ENCODE data around the gene TCF12. TPM values are rescaled to one million over a fixed set of nuclear protein-coding genes. Genes with fewer than 3 reads are reported as not detected.

TCF12 gene
- total RNA-seq, 1 donor from 2014 or later = 138 TPM

DNA sequence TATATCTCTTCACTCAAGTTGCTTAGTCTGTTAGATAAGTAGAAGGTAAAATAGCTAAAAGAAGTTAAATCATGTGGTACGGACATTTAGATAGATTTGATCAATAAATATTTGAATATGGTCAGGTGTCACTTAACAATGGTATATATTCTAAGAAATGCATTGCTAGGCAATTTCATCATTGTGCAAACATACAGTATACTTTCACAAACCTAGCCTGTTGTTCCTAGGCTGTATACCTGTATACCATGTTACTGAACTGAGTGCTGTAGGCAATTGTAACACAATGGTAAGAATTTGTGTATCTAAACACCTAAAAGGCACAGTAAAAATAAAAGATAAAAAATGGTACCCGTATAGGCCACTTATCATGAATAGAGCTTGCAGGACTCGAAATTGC, 345.1 kb downstream of the TCF12 start:
- DNase-seq (ENCODE audit: extremely low spot score in 2 of 2) = no peak
- H3K36me3 ChIP-seq = peaks cover 0 to 13% of the 10 kb centered on the region in 2 donors
- no peaks in the 10 kb centered on the region for H3K27me3 ChIP-seq
- no peaks in the 10 kb centered on the region for H3K9me3 ChIP-seq
- H3K4me1 ChIP-seq = no peaks in the 10 kb centered on the region
- no peak overlapping the region for H3K27ac ChIP-seq
- TF ChIP-seq POLR2AphosphoS5 (IDR thresholded peaks at IDR 0.05; ENCODE audit: insufficient read depth in 1 of 2, low read depth in 1 of 2) = no peak
- TF ChIP-seq POLR2A (IDR thresholded peaks at IDR 0.05) = no peak
- TF ChIP-seq, protein P1, sequence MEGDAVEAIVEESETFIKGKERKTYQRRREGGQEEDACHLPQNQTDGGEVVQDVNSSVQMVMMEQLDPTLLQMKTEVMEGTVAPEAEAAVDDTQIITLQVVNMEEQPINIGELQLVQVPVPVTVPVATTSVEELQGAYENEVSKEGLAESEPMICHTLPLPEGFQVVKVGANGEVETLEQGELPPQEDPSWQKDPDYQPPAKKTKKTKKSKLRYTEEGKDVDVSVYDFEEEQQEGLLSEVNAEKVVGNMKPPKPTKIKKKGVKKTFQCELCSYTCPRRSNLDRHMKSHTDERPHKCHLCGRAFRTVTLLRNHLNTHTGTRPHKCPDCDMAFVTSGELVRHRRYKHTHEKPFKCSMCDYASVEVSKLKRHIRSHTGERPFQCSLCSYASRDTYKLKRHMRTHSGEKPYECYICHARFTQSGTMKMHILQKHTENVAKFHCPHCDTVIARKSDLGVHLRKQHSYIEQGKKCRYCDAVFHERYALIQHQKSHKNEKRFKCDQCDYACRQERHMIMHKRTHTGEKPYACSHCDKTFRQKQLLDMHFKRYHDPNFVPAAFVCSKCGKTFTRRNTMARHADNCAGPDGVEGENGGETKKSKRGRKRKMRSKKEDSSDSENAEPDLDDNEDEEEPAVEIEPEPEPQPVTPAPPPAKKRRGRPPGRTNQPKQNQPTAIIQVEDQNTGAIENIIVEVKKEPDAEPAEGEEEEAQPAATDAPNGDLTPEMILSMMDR (IDR thresholded peaks at IDR 0.05) = no peak
- intact Hi-C loops (cut with DNase I) = no loop called here
- no peak overlapping the region for H3K4me3 ChIP-seq

DNA sequence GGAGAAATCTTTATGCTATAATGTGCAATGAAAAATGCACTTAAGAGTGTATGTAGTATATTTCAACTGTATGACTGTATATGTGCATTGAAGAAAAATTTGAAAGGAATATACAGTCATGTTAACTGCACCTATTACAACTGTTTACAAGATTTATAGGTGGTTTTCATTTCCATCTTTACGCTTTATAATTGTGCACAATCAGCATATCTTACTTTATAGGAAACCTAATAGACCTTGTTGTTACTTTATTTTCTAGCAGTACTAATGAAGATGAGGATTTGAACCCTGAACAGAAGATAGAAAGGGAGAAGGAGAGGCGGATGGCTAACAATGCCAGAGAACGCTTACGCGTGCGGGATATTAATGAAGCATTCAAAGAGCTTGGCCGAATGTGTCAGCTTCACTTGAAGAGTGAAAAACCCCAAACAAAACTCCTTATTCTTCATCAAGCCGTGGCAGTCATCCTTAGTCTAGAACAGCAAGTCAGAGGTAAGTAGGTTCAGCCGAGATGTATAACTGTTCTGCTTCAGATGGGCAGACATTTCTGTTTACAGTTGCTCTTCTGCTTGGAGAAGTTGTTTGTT, 354.4 kb downstream of the TCF12 start:
- no peak for TF ChIP-seq POLR2A (IDR thresholded peaks at IDR 0.05)
- no peak for TF ChIP-seq POLR2AphosphoS5 (IDR thresholded peaks at IDR 0.05; ENCODE audit: insufficient read depth in 1 of 2, low read depth in 1 of 2)
- TF ChIP-seq, protein P1 (IDR thresholded peaks at IDR 0.05) = no peak
- Histone ChIP-seq H3K4me3 (no peak overlapping the region), H3K27ac (no peak overlapping the region), H3K27me3 (no peaks in the 10 kb centered on the region), H3K9me3 (no peaks in the 10 kb centered on the region), H3K36me3 (peaks cover 0 to 39% of the 10 kb centered on the region in 2 donors), H3K4me1 (no peaks in the 10 kb centered on the region)
- intact Hi-C loops (cut with DNase I) = no loop called here
- DNase-seq (ENCODE audit: extremely low spot score in 2 of 2) = no peak

DNA sequence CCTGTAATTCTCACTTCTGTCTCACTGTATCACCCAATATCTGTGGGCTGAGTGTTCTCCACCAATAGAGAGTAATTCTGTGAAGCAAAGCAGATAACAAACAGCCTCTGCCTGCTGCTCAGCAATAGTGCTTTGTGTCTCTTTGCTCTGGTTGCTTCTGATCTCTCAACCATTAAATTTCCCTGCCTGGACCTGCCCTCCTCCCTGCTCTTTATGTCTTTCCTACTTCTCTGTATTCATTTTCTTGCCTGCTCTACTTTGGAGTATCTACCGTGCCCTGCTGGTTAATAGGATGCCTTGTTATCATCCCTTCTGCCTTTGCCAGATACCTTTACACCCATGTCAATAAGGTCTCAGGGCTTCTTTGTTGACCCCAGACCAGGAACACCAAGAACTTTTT, 355.0 kb downstream of the TCF12 start:
- peaks cover 0 to 39% of the 10 kb centered on the region in 2 donors for H3K36me3 ChIP-seq
- no peaks in the 10 kb centered on the region for H3K9me3 ChIP-seq
- no peak overlapping the region for H3K27ac ChIP-seq
- no peak for TF ChIP-seq POLR2A (IDR thresholded peaks at IDR 0.05)
- no peak for TF ChIP-seq POLR2AphosphoS5 (IDR thresholded peaks at IDR 0.05; ENCODE audit: insufficient read depth in 1 of 2, low read depth in 1 of 2)
- TF ChIP-seq, protein P1 (IDR thresholded peaks at IDR 0.05) = no peak
- H3K27me3 ChIP-seq = no peaks in the 10 kb centered on the region
- H3K4me1 ChIP-seq = no peaks in the 10 kb centered on the region
- no peak overlapping the region for H3K4me3 ChIP-seq
- intact Hi-C loops (cut with DNase I) = no loop called here
- no peak for DNase-seq (ENCODE audit: extremely low spot score in 2 of 2)

DNA sequence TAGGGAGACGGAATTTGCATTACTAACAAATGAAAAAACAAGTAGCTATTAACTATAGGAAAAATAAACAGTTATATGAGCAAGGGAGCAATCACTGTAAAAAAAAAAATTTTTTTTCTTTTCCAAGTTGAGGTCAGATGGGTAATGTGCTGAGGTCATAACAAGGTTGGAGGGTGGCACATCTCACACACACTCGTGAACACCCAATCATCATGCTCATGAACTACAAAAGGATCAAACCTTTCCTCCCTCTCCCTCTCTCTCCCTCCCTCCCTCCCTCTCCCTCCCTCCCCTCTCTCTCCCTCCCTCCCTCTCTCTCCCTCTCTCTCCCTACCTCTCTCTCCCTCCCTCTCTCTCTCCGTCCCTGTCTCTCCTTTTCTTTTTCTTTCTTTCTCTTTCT, 360.0 kb downstream of the TCF12 start:
- Histone ChIP-seq H3K9me3 (no peaks in the 10 kb centered on the region), H3K27me3 (no peaks in the 10 kb centered on the region), H3K4me3 (no peak overlapping the region), H3K36me3 (peaks cover 0 to 40% of the 10 kb centered on the region in 2 donors), H3K27ac (no peak overlapping the region), H3K4me1 (peaks cover 6% of the 10 kb centered on the region)
- DNase-seq (ENCODE audit: extremely low spot score in 2 of 2) = no peak
- intact Hi-C loops (cut with DNase I) = no loop called here
- TF ChIP-seq POLR2A (IDR thresholded peaks at IDR 0.05) = no peak
- TF ChIP-seq, protein P1 (IDR thresholded peaks at IDR 0.05) = no peak

DNA sequence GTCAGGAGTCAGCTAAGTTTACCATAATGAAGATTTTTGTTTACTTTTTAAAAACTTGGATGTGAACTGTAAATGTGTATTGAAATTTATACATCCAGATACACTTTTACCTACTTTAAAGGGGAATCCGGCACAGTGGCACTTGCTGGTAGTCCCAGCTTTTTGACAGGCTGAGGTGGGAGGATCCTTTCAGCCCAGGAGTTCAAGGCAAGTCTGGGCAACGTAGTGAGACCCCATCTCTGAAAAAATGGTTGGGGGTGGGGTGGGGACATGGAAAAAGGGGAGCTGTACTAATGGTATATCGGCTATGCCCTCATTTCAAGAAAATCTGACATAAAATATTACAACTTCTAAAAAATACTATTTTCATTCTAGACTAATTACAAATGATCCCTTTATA, 362.0 kb downstream of the TCF12 start:
- peaks cover 6% of the 10 kb centered on the region for H3K4me1 ChIP-seq
- H3K27me3 ChIP-seq = no peaks in the 10 kb centered on the region
- H3K9me3 ChIP-seq = no peaks in the 10 kb centered on the region
- TF ChIP-seq, protein P1 (IDR thresholded peaks at IDR 0.05) = no peak
- no peak for TF ChIP-seq POLR2AphosphoS5 (IDR thresholded peaks at IDR 0.05; ENCODE audit: insufficient read depth in 1 of 2, low read depth in 1 of 2)
- TF ChIP-seq POLR2A (IDR thresholded peaks at IDR 0.05) = no peak
- H3K4me3 ChIP-seq = no peak overlapping the region
- intact Hi-C loops (cut with DNase I) = no loop called here
- no peak for DNase-seq (ENCODE audit: extremely low spot score in 2 of 2)
- no peak overlapping the region for H3K27ac ChIP-seq
- H3K36me3 ChIP-seq = peaks cover 0 to 27% of the 10 kb centered on the region in 2 donors
